CMK (cell line): ENCODE results near the gene SPOCK1.
"Not testable (repeated sequence)": the region's sequence is repeated elsewhere in the genome, so short reads cannot be mapped to it uniquely, and the experiment has no call there.

Source experiments
- DNase-seq: peaks from one replicate; pipeline ENCODE4 v3.0.0-alpha.2; 2010; ENCODE audit warnings: low read depth

The SPOCK1 gene

GRCh38 chr5:137394380-137394779, 104.7 kb downstream of the SPOCK1 start:
- no peak for DNase-seq

GRCh38 chr5:137393196-137393993, 105.7 kb downstream of the SPOCK1 start:
- DNase-seq: no peak

- DNase-seq: no peak
These were observed 106.9 kb downstream of the SPOCK1 start for GRCh38 chr5:137392261-137392660.

- DNase-seq: not testable (repeated sequence)
These were observed 108.1 kb downstream of the SPOCK1 start for GRCh38 chr5:137391044-137391443.

GRCh38 chr5:137389042-137389441, 110.1 kb downstream of the SPOCK1 start:
- no peak for DNase-seq

GRCh38 chr5:137385064-137385463, 114.1 kb downstream of the SPOCK1 start:
- DNase-seq: no peak

- DNase-seq: no peak
These were observed 115.2 kb downstream of the SPOCK1 start for GRCh38 chr5:137383909-137384308.

- DNase-seq: no peak
These were observed 117.6 kb downstream of the SPOCK1 start for GRCh38 chr5:137381555-137381954.

- DNase-seq: no peak
These were observed 119.4 kb downstream of the SPOCK1 start for GRCh38 chr5:137379555-137380286.

GRCh38 chr5:137375741-137376526, 123.2 kb downstream of the SPOCK1 start:
- no peak for DNase-seq

GRCh38 chr5:137374110-137374714, 124.9 kb downstream of the SPOCK1 start:
- no peak for DNase-seq

- no peak for DNase-seq
These were observed 126.4 kb downstream of the SPOCK1 start for GRCh38 chr5:137372773-137373160.

- no peak for DNase-seq
These were observed 126.9 kb downstream of the SPOCK1 start for GRCh38 chr5:137372016-137372772.

- no peak for DNase-seq
These were observed 128.7 kb downstream of the SPOCK1 start for GRCh38 chr5:137370096-137371071.

GRCh38 chr5:137368651-137369050, 130.5 kb downstream of the SPOCK1 start:
- DNase-seq: no peak

- no peak for DNase-seq
These were observed 131.2 kb downstream of the SPOCK1 start for GRCh38 chr5:137367951-137368350.

- DNase-seq: no peak
These were observed 132.6 kb downstream of the SPOCK1 start for GRCh38 chr5:137366526-137366925.

- DNase-seq: no peak
These were observed 133.8 kb downstream of the SPOCK1 start for GRCh38 chr5:137365126-137365865.

- no peak for DNase-seq
These were observed 137.8 kb downstream of the SPOCK1 start for GRCh38 chr5:137361280-137361679.

GRCh38 chr5:137360607-137361006, 138.5 kb downstream of the SPOCK1 start:
- DNase-seq: no peak
